ENCODE results near the gene FAM177A1.
"Not testable (repeated sequence)": the region's sequence is repeated elsewhere in the genome, so short reads cannot be mapped to it uniquely, and the experiment has no call there.

Gene FAM177A1

GRCh38 chr14:35065731-35066130 lies 19.7 kb downstream of the FAM177A1 start:
- not testable (repeated sequence) for DNase-seq

- no peak for DNase-seq
These were observed 22.4 kb downstream of the FAM177A1 start for GRCh38 chr14:35068238-35069012.

GRCh38 chr14:35072226-35072625 lies 26.2 kb downstream of the FAM177A1 start:
- no peak for DNase-seq

- DNase-seq = no peak
These were observed 27.4 kb downstream of the FAM177A1 start for GRCh38 chr14:35073486-35073885.

- DNase-seq = no peak
These were observed 32.0 kb downstream of the FAM177A1 start for GRCh38 chr14:35078082-35078481.

- no peak for DNase-seq
These were observed 33.7 kb downstream of the FAM177A1 start for GRCh38 chr14:35079742-35080141.

GRCh38 chr14:35083530-35084150 lies 37.6 kb downstream of the FAM177A1 start:
- no peak for DNase-seq

GRCh38 chr14:35085441-35085840 lies 39.4 kb downstream of the FAM177A1 start:
- DNase-seq = no peak

- no peak for DNase-seq
These were observed 42.4 kb downstream of the FAM177A1 start for GRCh38 chr14:35088514-35088913.

- DNase-seq = not testable (repeated sequence)
These were observed 48.6 kb downstream of the FAM177A1 start for GRCh38 chr14:35094645-35095044.

- DNase-seq = no peak
These were observed 61.8 kb downstream of the FAM177A1 start for GRCh38 chr14:35107866-35108265.

GRCh38 chr14:35112641-35113040 lies 66.6 kb downstream of the FAM177A1 start:
- DNase-seq = no peak

- DNase-seq = no peak
These were observed 67.4 kb downstream of the FAM177A1 start for GRCh38 chr14:35113308-35113950.

- no peak for DNase-seq
These were observed 68.0 kb downstream of the FAM177A1 start for GRCh38 chr14:35114036-35114435.

GRCh38 chr14:35116242-35116641 lies 70.2 kb downstream of the FAM177A1 start:
- DNase-seq = no peak

GRCh38 chr14:35117112-35117511 lies 71.0 kb downstream of the FAM177A1 start:
- no peak for DNase-seq

GRCh38 chr14:35121026-35121886 lies 75.2 kb downstream of the FAM177A1 start:
- DNase-seq = no peak

GRCh38 chr14:35121887-35122695 lies 76.0 kb downstream of the FAM177A1 start, which contains the start of the genes PPP2R3C and PRORP:
TSS of gene PPP2R3C (minus strand) at chr14:35121990. CDS start at chr14:35121959, 31 bp downstream.
TSS of gene PRORP (plus strand) at chr14:35122552. CDS start at chr14:35123246, 694 bp downstream.
- peak; percentile 92 for DNase-seq

GRCh38 chr14:35122696-35123387 lies 76.8 kb downstream of the FAM177A1 start:
- DNase-seq = no peak

- DNase-seq = no peak
These were observed 77.3 kb downstream of the FAM177A1 start for GRCh38 chr14:35123388-35123703.

- DNase-seq = no peak
These were observed 78.1 kb downstream of the FAM177A1 start for GRCh38 chr14:35124127-35124526.

Data from activated CD8-positive, alpha-beta memory T cell treated with anti-CD3 and anti-CD28 coated beads, Interleukin-2, amount 50 U/mL, for 48 hours (primary cell).